SKM-1 (cell line): ENCODE measurements around the gene GIPC2.
"Not testable (repeated sequence)": the region's sequence is repeated elsewhere in the genome, so short reads cannot be mapped to it uniquely, and the experiment has no call there.

Experiments used
- DNase-seq: peaks from one replicate; lab custom pipeline; 2025; ENCODE audit not compliant: unreplicated experiment; lab: John Stamatoyannopoulos, UW

GIPC2 gene

GRCh38 chr1:78045926-78046778, at the start of gene GIPC2:
Gene GIPC2, plus strand, starts transcription at chr1:78045966. Its CDS starts 129 bp downstream, at chr1:78046095.
- no peak for DNase-seq

GRCh38 chr1:77996734-77997133, 49.0 kb upstream of the GIPC2 start:
- no peak for DNase-seq

GRCh38 chr1:78000536-78000935, 45.2 kb upstream of the GIPC2 start:
- DNase-seq, result not testable (repeated sequence)

GRCh38 chr1:78003070-78003746, 42.6 kb upstream of the GIPC2 start:
- DNase-seq, result no peak

GRCh38 chr1:78003882-78004718, 41.7 kb upstream of the GIPC2 start:
- DNase-seq, result peak; percentile 80

- peak; percentile 96 for DNase-seq
Measured at GRCh38 chr1:78004719-78005447, 40.9 kb upstream of the GIPC2 start, which contains the start of gene DNAJB4. Gene DNAJB4, plus strand, starts transcription at chr1:78004939. Its CDS starts 172 bp downstream, at chr1:78005111.

GRCh38 chr1:78005448-78005722, 40.4 kb upstream of the GIPC2 start:
- no peak for DNase-seq

GRCh38 chr1:78005755-78006154, 40.0 kb upstream of the GIPC2 start:
- DNase-seq, result peak; percentile 11

- no peak for DNase-seq
Measured at GRCh38 chr1:78006521-78006920, 39.2 kb upstream of the GIPC2 start.

GRCh38 chr1:78007677-78008341, 38.0 kb upstream of the GIPC2 start:
- no peak for DNase-seq

- no peak for DNase-seq
Measured at GRCh38 chr1:78009276-78009675, 36.5 kb upstream of the GIPC2 start.

- no peak for DNase-seq
Measured at GRCh38 chr1:78009836-78010235, 35.9 kb upstream of the GIPC2 start.

GRCh38 chr1:78011050-78011449, 34.7 kb upstream of the GIPC2 start:
- no peak for DNase-seq

- DNase-seq, result no peak
Measured at GRCh38 chr1:78015148-78015547, 30.6 kb upstream of the GIPC2 start.

GRCh38 chr1:78019024-78019423, 26.7 kb upstream of the GIPC2 start:
- DNase-seq, result no peak

- DNase-seq, result not testable (repeated sequence)
Measured at GRCh38 chr1:78021134-78021533, 24.6 kb upstream of the GIPC2 start.

- no peak for DNase-seq
Measured at GRCh38 chr1:78029793-78030192, 16.0 kb upstream of the GIPC2 start.

- DNase-seq, result no peak
Measured at GRCh38 chr1:78032996-78033796, 12.6 kb upstream of the GIPC2 start.

GRCh38 chr1:78033797-78034172, 12.0 kb upstream of the GIPC2 start:
- no peak for DNase-seq

- no peak for DNase-seq
Measured at GRCh38 chr1:78035121-78035520, 10.6 kb upstream of the GIPC2 start.
